GM19025 (cell line): Measurements from ENCODE around the gene PCK2.
A peak's percentile ranks its signal among the peaks of the same experiment; 100 is the strongest.
"Not testable (repeated sequence)": the region's sequence is repeated elsewhere in the genome, so short reads cannot be mapped to it uniquely, and the experiment has no call there.

Experiments
- ATAC-seq: cut with Tn5 transposase; IDR thresholded peaks from one replicate; pipeline ENCODE4 v1.9.1; 2021; ENCODE audit warnings: mild to moderate bottlenecking, low read depth, moderate library complexity; ENCODE audit not compliant: unreplicated experiment

PCK2 gene

DNA sequence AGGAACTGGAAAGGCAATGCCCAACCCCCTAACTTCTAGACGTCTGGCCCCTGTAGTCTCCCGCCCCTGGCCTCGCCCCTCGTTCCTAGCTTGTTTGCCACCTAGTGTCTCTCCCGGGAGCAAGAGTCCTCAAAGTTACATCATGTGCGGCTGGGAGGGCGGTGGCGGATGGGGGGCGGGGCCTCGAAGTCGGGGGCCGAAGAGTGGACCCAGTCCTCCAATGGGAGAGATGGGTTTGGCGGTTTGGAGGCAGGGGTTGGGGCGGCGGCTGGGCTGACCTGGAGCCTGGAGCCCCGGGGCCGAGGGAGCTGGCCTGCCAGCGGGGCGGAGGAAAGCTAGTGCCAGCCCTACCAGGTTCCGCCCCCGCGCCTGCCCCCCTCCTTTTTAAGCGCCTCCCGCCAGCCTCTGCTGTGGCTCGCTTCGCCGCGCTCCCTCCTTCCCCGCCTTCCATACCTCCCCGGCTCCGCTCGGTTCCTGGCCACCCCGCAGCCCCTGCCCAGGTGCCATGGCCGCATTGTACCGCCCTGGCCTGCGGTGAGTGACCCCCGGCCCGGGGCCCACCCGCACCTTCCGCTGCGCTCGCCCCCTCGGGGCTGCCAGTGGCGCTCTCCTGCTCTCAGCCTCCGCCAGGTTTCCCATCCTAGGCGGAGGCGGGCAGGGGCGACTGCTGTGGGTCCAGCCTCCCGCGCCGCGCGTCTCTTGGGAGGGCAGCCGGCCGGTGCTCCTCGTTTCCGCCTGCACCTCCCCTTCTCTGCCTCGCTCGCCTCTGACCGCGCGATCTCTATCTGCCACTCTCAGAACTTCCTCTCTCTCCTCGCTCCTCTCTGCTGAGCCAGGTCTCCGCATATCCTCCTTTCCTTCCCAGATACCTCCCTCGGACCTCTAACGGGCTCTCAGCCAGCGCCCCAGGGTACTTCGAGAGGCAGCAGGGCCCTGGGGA is at the start of gene PCK2:
TSS of gene PCK2 (plus strand) at position 411 of the 940 bp plus-strand sequence. CDS start at position 506, 95 bp downstream.
- ATAC-seq: peak; percentile 46

- ATAC-seq: not testable (repeated sequence)
These were observed 45.1 kb upstream of the PCK2 start for GRCh38 chr14:24049002-24049401.

DNA sequence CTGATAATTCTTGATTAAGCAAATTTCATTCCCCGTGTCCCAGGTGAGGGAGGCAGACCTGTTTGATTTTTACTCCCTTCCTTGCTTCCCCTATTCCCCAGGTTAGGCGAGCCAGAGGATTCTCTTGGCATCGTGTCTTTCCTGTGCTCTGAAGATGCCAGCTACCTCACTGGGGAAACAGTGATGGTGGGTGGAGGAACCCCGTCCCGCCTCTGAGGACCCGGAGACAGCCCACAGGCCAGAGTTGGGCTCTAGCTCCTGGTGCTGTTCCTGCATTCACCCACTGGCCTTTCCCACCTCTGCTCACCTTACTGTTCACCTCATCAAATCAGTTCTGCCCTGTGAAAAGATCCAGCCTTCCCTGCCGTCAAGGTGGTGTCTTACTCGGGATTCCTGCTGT is 43.4 kb upstream of the PCK2 start:
- ATAC-seq: not testable (repeated sequence)

- ATAC-seq: peak; percentile 7
These were observed 42.8 kb upstream of the PCK2 start for GRCh38 chr14:24051176-24051788.

- ATAC-seq: peak; percentile 72
These were observed 42.1 kb upstream of the PCK2 start, which contains the start of gene CARMIL3 for GRCh38 chr14:24051789-24052655. Gene CARMIL3, plus strand, starts transcription at chr14:24052009. Its CDS starts 145 bp downstream, at chr14:24052154.

DNA sequence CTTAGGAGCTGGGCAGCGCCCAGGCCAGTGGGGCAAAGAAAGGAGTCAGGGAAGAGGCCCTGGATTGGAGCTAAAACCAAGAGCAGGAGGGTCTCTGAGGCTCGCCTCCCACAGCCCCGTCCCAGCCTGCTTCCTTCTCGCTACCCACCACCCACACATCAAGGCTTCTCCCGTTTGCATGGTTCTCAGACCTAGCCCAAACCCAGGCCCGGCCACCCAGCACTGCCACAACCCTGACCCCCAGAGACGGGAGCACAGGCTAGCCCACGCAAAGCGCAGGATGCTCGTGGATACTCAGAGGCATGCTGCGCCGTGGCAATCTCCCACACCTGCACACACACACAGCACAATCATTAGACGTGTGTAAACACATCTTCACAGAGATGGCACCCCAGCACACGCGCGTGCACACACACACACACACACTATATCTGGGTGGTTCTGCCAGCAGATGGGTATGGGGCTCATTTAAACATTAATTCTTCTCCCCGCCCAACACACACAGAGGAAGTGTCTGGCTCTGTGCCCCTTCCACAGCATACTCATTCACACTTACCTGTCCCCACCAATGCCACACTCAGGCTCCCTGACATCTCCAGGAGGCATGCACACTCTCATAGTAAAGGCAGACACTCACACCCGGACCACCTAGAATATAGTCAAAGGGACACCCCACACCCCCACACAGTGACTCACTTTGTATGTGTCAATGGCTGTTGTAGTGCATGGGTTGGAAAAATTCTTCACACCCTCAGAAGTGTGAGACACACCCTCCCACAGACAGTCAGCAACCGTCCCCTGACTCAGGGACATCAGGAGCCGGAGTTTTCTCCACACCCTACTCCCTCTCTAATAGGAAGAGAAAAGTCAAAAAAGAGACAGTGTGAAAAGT is 41.2 kb upstream of the PCK2 start:
- ATAC-seq: no peak

- no peak for ATAC-seq
These were observed 40.4 kb upstream of the PCK2 start for GRCh38 chr14:24053548-24054323.

DNA sequence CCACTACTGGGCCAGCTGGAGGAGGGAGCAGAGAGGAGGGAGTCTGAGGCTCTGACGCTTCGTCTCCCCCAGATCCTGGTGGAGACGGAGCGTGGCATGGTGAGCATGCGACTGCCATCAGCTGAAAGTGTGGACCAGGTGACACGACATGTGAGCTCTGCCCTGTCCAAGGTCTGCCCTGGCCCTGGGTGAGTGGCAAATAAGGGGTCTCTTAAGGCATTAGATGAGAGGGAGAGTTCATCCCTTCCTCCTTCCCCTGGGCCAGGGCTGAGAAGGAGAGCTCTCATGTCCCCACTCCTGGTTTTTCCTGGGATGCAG is 39.8 kb upstream of the PCK2 start:
- ATAC-seq: no peak

GRCh38 chr14:24054646-24055045 is 39.5 kb upstream of the PCK2 start:
- no peak for ATAC-seq

- ATAC-seq: no peak
These were observed 37.9 kb upstream of the PCK2 start for GRCh38 chr14:24055971-24056799.

DNA sequence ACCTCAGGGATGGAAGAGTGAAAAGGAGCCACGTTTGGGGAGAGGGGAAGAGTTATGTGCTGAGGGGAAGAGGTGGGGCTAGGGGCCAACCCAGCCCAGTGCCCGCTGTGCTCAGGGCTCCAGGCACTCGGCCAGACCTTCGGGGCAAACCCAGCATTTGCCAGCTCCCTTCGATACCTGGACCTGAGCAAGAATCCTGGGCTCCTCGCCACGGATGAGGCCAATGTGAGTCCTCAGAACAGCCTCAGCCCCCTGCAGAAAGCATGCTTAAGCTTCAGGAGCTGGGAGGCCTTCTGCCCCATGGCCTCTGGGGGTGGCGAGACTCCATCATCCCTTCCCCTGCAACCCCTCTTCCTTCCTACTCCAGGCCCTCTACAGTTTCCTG is 37.3 kb upstream of the PCK2 start:
- ATAC-seq: no peak

DNA sequence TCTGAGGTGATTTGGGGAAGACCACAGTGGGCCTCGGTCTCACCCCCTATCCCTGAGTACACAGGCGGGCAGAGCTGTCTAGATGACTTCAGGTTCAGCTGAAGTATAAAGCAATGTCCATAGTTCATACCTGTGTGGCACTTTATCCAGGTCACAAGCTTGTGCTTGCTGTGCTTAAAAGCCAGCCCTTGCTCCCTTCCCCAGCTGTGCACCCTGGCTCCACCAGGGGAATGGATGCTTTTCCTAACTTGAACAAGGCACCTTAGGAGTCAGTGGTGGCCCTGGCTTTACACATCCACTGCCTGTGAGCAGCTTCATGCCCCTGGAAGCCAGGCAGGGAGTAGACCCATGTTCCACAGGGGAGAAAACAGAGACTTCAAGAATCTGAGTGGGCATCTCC is 36.8 kb upstream of the PCK2 start:
- no peak for ATAC-seq

DNA sequence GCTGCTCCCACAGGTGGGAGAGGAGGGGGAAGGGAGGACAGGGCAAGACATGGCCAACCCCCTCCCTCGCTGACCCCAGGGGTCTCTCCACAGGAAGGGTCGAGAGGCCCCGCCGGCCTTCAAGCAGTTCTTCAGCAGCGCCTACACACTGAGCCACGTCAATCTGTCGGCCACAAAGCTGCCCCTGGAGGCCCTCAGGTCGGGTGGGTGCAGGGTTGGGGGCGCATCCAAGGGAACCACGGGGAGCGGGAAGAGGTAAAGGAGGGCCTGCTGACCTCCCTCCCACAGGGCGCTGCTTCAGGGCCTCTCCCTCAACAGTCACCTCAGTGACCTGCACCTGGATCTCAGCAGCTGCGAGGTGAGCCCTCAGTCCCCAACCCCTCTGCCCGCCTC is 36.2 kb upstream of the PCK2 start:
- no peak for ATAC-seq

DNA sequence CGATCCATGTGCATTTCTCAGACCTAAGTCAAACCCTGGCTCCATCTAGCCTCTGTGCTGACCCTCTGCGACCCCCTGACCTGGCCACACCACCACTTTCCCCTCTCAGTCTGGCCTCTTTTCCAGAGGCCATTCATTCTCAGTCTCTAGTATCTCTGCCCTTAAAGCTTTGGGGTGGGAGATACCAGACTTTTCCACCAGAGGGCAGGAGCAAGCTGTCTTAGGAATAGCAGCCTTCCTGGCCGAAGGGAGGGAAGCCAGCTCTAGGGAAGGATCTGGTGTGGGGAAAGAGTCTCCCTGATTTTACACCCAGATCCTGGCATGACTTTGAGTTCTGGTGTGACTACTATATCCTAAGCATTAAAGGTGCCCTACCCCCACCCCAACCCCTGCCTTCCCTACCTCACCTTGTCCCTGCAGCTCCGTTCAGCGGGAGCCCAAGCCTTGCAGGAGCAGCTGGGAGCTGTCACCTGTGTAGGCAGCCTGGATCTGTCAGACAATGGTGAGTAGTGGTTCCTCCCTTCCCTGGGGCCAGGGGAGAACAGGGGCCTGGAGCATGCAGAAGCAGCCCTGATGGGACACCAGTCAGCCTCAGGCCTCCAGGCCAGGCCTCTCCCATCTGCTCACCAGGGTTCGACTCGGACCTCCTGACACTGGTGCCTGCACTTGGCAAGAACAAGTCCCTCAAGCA is 35.7 kb upstream of the PCK2 start:
- ATAC-seq: peak; percentile 57

DNA sequence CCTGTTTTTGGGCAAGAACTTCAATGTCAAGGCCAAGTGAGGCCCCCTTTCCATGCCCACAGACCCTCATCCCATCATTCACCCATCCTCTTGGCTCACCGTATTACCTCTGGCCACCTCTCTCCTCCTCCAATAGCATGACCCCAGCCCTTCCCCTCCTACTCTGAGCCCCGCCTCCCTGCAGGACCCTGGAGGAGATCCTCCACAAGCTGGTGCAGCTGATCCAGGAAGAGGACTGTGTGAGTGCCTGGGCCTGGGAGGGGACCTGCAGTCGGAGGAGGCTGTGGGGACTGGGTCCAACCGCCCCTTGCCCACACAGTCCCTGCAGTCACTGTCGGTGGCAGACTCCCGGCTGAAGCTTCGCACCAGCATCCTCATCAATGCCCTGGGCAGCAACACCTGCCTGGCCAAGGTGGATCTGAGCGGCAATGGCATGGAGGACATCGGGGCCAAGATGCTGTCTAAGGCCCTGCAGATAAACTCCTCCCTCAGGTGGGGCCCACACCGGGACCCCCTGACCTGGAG is 35.1 kb upstream of the PCK2 start:
- ATAC-seq: no peak

- ATAC-seq: no peak
These were observed 34.2 kb upstream of the PCK2 start for GRCh38 chr14:24059841-24060388.

GRCh38 chr14:24060443-24060842 is 33.7 kb upstream of the PCK2 start:
- ATAC-seq: no peak
